Measurements from ENCODE around the gene PREX1.

Gene PREX1

DNA sequence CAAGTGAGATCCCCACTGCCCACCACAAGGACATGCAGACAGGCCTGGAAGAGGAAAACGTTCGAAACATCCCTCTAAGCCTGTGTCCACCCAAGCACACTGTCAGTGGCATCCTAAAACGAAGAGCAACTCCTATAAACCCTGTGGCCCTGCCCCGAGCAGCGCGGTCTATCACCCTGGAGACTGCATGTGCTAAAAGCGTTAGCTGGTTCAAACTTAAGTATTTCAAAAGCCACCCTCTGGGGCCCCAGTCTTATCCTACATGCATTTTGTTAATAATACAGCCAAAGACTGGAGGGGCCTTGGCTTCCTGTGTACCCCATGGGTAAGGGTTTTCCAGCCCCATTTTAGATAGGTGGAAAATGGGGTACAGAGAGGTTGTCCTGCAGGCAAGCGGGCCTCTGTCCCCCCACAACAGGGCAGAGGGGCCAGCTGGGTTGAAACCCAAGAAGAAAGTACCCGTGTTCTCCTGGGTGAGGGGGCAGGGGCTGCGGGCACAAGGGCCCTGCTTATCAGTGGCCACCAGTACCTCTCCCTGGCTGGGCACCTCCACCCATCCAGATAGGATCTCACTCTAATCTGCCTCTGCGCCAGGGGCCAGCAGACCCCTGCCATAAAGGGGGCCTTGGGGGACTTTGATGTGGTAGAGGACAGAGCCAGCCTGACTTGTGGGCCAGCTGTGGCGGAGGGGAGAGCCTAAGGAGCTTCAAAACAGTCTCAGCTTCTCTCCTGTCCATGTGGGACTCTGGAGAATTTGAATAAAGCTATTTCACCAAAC lies 28.3 kb downstream of the PREX1 start:
- no peak overlapping the region for H3K27ac ChIP-seq (ENCODE audit: poor library complexity, severe bottlenecking)
- no peaks in the 10 kb centered on the region for H3K4me1 ChIP-seq (ENCODE audit: insufficient read depth, poor library complexity, severe bottlenecking)
- TF ChIP-seq, protein P1, sequence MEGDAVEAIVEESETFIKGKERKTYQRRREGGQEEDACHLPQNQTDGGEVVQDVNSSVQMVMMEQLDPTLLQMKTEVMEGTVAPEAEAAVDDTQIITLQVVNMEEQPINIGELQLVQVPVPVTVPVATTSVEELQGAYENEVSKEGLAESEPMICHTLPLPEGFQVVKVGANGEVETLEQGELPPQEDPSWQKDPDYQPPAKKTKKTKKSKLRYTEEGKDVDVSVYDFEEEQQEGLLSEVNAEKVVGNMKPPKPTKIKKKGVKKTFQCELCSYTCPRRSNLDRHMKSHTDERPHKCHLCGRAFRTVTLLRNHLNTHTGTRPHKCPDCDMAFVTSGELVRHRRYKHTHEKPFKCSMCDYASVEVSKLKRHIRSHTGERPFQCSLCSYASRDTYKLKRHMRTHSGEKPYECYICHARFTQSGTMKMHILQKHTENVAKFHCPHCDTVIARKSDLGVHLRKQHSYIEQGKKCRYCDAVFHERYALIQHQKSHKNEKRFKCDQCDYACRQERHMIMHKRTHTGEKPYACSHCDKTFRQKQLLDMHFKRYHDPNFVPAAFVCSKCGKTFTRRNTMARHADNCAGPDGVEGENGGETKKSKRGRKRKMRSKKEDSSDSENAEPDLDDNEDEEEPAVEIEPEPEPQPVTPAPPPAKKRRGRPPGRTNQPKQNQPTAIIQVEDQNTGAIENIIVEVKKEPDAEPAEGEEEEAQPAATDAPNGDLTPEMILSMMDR (IDR thresholded peaks at IDR 0.05; ENCODE audit: poor library complexity, severe bottlenecking), result no peak
- H3K4me3 ChIP-seq (ENCODE audit: severe bottlenecking), result no peak overlapping the region
- no peaks in the 10 kb centered on the region for H3K9me3 ChIP-seq (ENCODE audit: severe bottlenecking)
- H3K36me3 ChIP-seq (ENCODE audit: low read depth), result no peaks in the 10 kb centered on the region
- DNase-seq (ENCODE audit: low spot score), result no peak
- ATAC-seq (ENCODE audit: low read depth), result no peak
- no peaks in the 10 kb centered on the region for H3K27me3 ChIP-seq (ENCODE audit: insufficient read depth, poor library complexity, severe bottlenecking)

DNA sequence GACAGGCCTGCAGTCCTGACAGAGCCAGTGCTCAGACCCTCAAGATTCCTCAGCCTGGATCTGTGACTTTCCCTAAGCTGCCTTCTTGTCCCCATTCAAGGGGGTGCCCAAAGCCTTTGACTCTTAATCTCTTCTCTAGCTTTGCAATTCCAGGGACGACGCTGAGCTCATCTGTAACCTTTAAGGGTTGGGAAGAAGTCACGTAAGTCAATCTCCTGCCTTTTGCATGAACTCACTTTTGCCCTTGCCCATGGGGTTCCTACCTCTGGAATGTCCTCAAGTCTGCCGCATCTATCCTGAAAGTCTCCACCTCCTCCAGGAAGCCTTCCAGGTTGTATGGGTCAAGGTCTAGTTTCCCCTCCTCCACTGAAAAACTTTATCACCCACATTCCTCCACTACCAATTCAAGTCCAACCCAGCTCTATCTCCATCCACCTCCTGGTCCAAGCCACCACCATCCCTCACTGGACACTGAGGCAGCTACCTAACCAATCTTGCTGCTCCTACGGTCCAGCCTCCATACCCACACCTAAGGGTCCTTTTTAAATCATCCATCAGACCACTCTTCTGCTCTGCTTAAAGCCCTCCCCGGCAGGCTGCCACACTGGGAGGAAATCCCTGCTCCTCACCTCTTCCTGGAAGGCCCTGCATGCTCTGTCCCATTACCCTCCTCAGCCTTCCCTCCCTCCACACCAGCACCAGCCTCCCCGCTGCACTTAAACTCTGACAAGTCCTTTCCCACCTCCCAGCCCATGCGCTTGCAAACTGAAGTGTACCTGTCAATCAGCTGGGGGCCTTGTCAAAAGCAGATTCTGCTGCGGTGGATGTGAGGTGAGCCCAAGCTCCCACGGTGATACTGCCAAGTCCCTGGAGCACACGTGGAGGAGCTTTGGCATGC lies 29.7 kb downstream of the PREX1 start:
- TF ChIP-seq, protein P1 (IDR thresholded peaks at IDR 0.05; ENCODE audit: poor library complexity, severe bottlenecking), result no peak
- no peak overlapping the region for H3K27ac ChIP-seq (ENCODE audit: poor library complexity, severe bottlenecking)
- no peaks in the 10 kb centered on the region for H3K4me1 ChIP-seq (ENCODE audit: insufficient read depth, poor library complexity, severe bottlenecking)
- DNase-seq (ENCODE audit: low spot score), result no peak
- H3K27me3 ChIP-seq (ENCODE audit: insufficient read depth, poor library complexity, severe bottlenecking), result no peaks in the 10 kb centered on the region
- no peaks in the 10 kb centered on the region for H3K9me3 ChIP-seq (ENCODE audit: severe bottlenecking)
- ATAC-seq (ENCODE audit: low read depth), result no peak
- no peak overlapping the region for H3K4me3 ChIP-seq (ENCODE audit: severe bottlenecking)
- H3K36me3 ChIP-seq (ENCODE audit: low read depth), result no peaks in the 10 kb centered on the region

DNA sequence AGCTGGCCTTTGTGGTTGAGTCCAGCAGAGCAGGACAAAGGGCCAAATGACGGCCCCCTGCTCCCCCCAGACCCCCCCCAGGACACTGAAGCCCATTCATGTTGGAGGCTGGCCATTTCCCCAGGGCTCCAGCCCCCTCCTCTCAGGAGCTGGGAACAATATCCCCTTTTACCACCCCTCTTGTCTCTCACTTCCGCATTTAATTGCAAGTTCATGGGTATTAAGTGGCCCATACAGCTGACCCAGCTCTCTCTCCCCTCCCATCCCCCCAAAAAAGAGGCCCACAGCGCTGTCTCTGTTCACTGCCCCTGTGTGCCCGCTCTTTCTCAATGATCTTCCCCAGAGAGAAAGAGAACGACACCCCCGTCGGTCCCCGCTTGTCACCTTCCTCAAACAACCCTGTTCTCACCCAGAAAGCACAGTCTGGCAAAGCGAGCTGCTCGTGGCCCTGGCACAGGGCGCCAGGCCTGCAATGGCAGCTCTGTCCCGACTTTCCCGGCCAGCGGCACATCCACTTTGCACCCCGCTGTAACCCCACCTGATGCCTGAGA lies 30.4 kb downstream of the PREX1 start:
- no peaks in the 10 kb centered on the region for H3K27me3 ChIP-seq (ENCODE audit: insufficient read depth, poor library complexity, severe bottlenecking)
- TF ChIP-seq, protein P1 (IDR thresholded peaks at IDR 0.05; ENCODE audit: poor library complexity, severe bottlenecking), result no peak
- ATAC-seq (ENCODE audit: low read depth), result no peak
- no peaks in the 10 kb centered on the region for H3K9me3 ChIP-seq (ENCODE audit: severe bottlenecking)
- H3K27ac ChIP-seq (ENCODE audit: poor library complexity, severe bottlenecking), result no peak overlapping the region
- H3K36me3 ChIP-seq (ENCODE audit: low read depth), result no peaks in the 10 kb centered on the region
- H3K4me1 ChIP-seq (ENCODE audit: insufficient read depth, poor library complexity, severe bottlenecking), result no peaks in the 10 kb centered on the region
- no peak for DNase-seq (ENCODE audit: low spot score)
- no peak overlapping the region for H3K4me3 ChIP-seq (ENCODE audit: severe bottlenecking)

DNA sequence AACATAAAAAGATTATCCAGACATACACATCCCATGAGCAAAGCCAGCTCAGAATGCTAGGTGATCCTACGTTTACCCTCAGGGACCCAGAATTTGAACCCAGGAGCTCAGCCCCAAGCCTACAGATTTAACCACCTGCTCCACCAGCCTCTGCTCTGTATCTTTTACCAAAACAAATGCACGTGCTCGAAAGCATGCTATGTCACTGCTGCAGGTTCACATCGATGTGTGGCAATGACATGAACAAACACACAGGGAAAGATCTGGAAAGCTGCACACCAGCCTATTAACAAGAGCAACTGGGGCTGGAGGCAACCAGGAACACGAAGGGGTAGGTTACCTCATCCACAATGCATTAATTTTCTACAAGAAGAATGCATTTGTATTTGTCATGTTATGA lies 32.1 kb downstream of the PREX1 start:
- ATAC-seq (ENCODE audit: low read depth) (no peak), DNase-seq (ENCODE audit: low spot score) (no peak)
- Histone ChIP-seq H3K4me1 (ENCODE audit: insufficient read depth, poor library complexity, severe bottlenecking) (no peaks in the 10 kb centered on the region), H3K9me3 (ENCODE audit: severe bottlenecking) (no peaks in the 10 kb centered on the region), H3K36me3 (ENCODE audit: low read depth) (no peaks in the 10 kb centered on the region), H3K4me3 (ENCODE audit: severe bottlenecking) (no peak overlapping the region), H3K27me3 (ENCODE audit: insufficient read depth, poor library complexity, severe bottlenecking) (no peaks in the 10 kb centered on the region), H3K27ac (ENCODE audit: poor library complexity, severe bottlenecking) (no peak overlapping the region)
- TF ChIP-seq, protein P1 (IDR thresholded peaks at IDR 0.05; ENCODE audit: poor library complexity, severe bottlenecking), result no peak
